NCI-H2196 (cell line): ENCODE measurements around the gene CNNM1.

ENCODE experiments used
- DNase-seq: peaks from one replicate; lab custom pipeline; 2025; ENCODE audit not compliant: unreplicated experiment; lab: John Stamatoyannopoulos, UW

CNNM1 gene

DNA sequence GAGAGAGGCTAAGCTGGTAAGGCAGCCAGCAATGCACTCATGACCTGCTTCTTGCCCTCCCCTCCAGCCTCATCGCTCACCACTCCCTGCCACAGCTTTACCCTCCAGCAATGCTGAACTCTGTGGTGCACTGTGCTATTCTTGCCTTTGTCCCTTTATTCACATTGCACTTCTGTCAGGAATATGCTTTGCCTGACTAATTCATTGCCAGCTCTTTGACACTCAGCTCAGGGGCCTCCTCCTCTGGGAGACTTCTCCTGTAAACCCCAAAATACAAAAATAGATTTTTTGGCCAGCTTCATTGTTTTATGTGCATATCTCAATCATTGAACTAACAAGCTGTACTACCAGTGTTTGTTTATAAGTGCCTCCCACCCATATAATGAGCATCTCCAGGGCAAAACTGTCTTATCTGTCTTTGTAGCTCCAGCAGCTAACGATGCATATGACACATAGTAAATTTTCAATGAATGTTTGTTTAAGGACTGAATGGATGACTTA, 8.2 kb downstream of the CNNM1 start:
- no peak for DNase-seq

DNA sequence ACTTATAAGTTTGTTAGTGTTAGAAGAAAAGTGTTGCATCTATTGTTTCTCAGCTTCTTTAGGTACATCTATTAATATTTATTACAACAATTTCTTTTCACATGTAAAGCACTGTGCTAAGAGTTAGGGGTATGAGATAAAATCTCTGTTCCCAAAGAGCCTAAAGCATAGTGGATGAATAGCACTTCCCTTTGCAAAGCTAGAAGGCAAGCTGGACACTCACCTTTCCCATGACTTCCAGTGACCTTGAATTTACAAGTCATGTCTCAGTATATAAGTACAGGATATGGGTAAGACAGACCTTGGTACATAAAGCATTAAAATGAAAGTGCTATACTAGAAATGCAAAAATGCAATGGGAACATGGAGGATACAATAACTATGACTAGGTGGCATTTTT, 8.7 kb downstream of the CNNM1 start:
- no peak for DNase-seq

GRCh38 chr10:99339077-99339476, 9.9 kb downstream of the CNNM1 start:
- no peak for DNase-seq

DNA sequence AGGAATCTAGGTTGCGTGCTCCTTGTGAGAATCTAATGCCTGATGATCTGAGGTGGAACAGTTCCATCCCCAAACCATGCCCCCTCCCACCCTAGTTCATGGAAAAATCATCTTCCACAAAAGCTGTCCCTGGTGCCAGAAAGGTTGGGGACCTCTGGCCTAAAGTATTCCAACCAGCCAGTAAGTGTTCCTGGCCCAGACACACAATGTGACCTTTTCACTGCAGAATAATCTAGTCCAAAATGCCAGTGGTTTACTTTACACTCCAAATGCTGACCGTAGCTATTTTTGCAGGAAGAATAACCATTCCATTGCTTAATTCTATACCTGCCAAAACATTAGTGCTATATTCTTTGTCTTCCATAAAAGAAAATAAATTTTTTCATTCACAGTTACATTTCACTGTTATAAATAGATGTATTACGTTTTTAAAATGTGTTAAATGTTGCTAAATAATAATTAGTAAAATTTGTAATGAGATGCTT, 10.4 kb downstream of the CNNM1 start:
- no peak for DNase-seq

DNA sequence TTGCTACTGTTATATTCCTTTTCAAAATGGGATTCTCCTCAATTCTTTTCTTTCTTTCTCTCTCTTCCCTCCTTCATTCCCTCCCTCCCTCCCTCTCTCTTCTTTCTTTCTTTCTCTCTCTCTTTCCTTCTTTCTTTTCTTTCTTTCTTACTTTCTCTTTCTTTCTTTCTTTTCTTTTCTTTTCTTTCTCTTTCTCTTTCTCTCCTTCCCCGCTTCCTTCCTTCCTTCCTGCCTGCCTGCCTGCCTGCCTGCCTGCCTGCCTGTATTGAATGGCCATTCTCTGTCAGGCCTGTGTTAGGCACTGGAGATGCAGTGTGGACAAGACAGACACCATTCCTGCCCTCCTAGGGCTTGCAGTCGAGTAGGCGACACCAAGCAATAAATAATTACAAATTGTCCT, 11.5 kb downstream of the CNNM1 start:
- DNase-seq: no peak

DNA sequence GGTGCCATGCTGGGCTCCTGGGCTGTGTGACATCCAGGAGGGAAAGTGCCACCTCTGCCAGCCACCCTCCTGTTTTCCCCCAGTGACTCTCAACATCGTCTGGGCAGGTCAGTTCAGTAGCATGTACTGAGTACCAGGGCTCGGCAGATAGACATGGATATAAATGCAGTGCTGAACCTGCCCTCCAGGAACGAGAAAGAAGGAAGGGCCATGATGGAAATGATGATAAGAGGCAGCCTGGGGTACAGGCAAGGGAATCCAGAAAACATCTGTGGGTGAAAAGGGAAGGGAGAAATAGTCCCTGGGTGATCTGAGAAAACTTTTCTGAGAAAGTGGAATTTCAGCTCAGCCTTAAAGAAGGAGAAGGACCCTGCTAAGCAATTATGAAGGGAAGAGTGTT, 12.1 kb downstream of the CNNM1 start:
- DNase-seq: no peak

GRCh38 chr10:99341860-99342490, 12.8 kb downstream of the CNNM1 start:
- no peak for DNase-seq

- no peak for DNase-seq
Observed at GRCh38 chr10:99343262-99343661, 14.1 kb downstream of the CNNM1 start.

GRCh38 chr10:99344715-99345114, 15.6 kb downstream of the CNNM1 start:
- no peak for DNase-seq

DNA sequence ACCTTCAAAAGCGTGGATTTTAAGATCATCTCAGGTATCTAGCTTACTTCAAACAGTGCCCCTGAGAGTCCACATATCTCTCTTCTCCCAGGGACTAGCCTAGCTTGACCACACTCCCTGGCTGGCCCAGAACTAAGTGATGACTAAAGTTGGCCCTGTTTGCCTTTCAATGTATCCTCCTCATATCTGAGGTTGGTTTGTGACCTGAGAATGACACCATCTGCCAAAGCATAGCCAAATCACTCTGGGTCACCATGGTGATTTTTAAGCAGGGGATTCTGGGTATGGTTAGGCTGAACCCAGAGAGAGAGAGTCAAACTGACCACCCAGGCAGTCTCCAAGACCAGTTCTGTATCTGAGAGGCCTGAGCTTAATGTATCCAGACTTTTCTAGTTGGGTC, 16.2 kb downstream of the CNNM1 start:
- DNase-seq: no peak

- no peak for DNase-seq
Observed at GRCh38 chr10:99346247-99346646, 17.1 kb downstream of the CNNM1 start.

DNA sequence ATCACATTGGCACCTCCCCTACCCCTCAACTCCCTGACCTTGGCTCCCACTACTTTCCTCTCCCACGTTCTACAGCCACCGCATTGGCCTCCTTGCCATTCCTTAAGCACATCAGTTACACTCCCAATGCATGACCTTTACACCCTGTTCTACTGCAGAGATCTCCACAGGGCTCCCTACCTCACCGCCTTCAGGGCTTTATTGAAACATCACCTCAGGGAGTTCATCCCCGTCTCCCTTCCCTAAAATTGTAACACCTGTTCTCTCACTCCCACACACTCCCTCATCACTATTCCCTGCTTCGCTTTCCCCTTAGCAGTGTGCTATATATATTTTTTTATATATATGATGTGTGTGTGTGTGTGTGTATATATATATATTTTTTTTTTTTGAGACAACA, 18.5 kb downstream of the CNNM1 start:
- DNase-seq: no peak

DNA sequence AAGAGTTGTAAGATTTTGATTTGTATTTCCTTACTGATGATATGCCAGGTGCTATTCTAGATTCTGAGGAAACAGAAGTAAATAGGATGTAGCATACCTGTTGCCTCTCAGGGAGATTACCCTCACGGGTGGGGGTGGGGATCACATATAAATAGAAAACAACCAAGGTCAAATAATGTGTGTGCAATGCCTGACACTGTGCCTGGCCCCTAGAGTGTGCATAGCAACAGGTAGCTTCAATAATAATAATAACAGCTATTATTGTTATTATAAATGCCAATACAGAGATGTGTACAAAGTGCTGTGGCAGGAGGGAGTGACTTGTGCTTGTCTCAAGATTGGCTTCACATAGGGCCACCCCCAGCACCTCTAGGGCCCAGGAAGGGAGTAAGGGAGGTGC, 24.0 kb downstream of the CNNM1 start:
- no peak for DNase-seq

DNA sequence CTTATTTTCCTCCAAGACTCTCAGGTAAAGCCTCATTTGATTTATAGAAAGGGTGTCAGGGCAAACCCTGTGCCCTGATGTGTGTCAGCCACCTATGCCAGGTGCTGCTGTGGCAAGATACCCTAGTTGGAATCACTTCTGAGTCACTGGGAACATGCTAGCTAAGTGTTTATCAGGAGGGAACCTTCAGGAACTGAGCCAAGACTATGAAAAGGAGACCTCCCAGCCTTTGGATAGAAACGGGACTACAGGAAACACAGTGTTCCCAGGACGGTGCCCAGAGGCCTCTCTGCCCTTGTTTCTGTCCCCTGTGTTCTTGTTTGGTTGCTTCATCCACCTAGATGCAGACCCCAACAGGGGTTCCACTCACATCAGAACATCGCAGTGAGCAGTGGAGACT, 28.5 kb downstream of the CNNM1 start:
- no peak for DNase-seq

GRCh38 chr10:99358101-99358500, 28.9 kb downstream of the CNNM1 start:
- DNase-seq: no peak

DNA sequence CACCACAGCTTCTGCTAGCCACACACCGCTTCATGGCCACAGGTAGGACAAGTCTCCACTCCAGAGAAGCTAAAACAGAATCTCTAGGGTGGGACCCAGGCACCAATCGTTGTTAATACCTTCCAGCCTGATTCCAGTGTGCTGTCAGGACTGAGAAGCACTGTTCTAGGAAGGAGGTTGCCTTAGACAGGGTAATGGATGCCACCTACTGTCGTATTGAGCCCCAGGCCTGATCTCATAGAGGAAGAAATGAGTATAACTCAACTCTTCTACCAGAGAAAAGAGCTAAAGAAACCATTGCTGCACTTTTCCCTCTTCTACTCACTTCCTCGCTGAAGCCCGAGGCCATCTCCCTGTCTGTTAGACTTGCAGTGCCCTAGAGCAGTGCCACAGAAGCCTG, 31.8 kb downstream of the CNNM1 start:
- no peak for DNase-seq

- DNase-seq: no peak
Observed at GRCh38 chr10:99364125-99364524, 35.0 kb downstream of the CNNM1 start.

GRCh38 chr10:99365311-99365710, 36.2 kb downstream of the CNNM1 start:
- DNase-seq: no peak

DNA sequence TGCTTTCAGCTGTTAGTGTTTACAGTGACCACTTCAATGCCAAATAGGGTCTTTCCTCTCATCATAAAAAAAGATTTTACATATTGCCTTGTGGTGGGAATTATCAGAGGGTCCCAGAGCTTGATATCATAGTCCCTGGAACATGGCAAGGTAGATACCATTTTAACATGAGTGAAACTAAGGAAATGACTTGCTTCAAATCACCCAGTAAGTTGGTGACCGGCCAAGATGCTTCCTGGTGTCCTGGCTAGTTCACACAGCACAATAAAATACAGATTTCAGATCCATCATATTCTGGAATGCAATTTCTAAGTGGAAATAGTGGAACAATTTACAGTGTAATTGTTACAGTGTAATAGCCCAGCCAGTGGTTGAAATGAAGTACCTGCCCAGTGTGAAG, 36.6 kb downstream of the CNNM1 start:
- DNase-seq: no peak

DNA sequence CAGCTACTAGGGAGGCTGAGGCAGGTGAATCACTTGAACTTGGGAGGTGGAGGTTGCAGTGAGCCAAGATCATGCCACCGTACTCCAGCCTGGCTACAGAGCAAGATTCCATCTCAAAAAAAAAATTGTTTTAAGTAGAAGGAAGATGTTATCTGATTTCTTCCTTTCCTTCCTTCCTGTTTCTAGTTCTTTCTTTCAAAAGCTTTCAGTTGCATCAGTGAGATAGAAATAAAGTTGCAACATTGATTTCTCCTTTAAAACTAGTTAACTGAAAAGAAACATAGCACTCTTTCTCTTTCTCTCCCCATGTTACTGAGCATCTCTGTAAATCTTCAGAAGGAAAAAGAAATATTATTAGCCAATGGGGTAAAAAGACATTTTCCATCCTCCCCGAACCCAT, 37.5 kb downstream of the CNNM1 start:
- DNase-seq: no peak

- no peak for DNase-seq
Observed at GRCh38 chr10:99368646-99369045, 39.5 kb downstream of the CNNM1 start.

DNA sequence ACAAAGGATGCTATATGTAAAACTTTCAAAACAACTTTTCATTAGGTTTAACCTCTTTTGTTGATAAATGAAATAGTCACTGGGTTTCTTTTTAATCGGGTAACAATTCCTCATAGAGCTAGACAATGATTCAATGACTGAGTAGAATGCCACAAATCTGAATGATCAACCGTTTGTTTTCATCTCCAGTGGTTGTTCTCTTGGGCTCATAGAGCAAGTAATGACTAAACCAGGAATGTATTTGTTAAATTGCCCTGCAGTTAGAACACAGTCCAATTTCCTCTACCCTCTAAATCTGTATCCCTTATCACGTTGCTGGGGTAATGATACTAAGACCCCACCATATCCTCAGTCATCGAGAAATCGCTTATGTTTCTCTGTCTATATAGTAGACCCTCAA, 40.0 kb downstream of the CNNM1 start:
- DNase-seq: no peak

DNA sequence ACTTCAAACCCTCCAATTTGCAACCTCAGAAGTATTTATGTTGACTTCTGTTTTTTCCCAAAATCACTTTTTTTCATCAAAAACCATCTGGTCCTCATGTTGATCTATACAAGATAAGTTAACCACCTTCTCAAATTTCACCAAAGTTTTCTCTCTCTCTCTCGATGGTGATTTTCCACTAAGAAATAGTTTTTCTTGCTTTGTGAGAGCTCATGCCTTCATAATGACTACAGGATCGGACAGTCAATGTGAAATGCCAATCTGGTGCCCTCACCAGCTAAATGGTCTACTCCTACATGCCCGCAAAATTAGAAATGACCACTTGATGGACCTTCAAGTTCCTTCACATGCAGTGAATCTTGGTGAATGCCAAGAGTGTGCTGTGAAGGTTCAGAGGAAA, 40.4 kb downstream of the CNNM1 start:
- DNase-seq: no peak
